HepG2 (cell line): Measurements from ENCODE around the gene LHPP. TPM values are rescaled to one million over a fixed set of nuclear protein-coding genes. Genes with fewer than 3 reads are reported as not detected.

Experiments
- DZIP1 ChIP-seq: sonication (generic); formaldehyde crosslinking; IDR thresholded peaks from 2 replicates; pipeline ENCODE4 v1.5.0; 2020; ENCODE audit warnings: mild to moderate bottlenecking, missing genetic modification reagents
- FLYWCH1 ChIP-seq: sonication (generic); formaldehyde crosslinking; IDR thresholded peaks from 2 replicates; pipeline ENCODE4 v1.8.1; 2023; ENCODE audit warnings: mild to moderate bottlenecking, missing genetic modification reagents
- GABPB1 ChIP-seq: IDR thresholded peaks from 2 replicates; pipeline ENCODE4 v1.6.1; 2016; ENCODE audit warnings: mild to moderate bottlenecking, missing genetic modification reagents, moderate library complexity, missing compliant biosample characterization
- GATAD2A ChIP-seq: IDR thresholded peaks from 2 replicates; pipeline ENCODE4 v1.6.1; 2016
- NCOA2 ChIP-seq: sonication (generic); formaldehyde crosslinking; IDR thresholded peaks from 2 replicates; pipeline ENCODE4 v1.8.0; 2022; ENCODE audit warnings: inconsistent platforms
- NFAT5 ChIP-seq: sonication (generic); formaldehyde crosslinking; IDR thresholded peaks from 2 replicates; pipeline ENCODE4 v1.4.0; 2020; ENCODE audit warnings: missing genetic modification reagents
- PATZ1 ChIP-seq: sonication (generic); formaldehyde crosslinking; IDR thresholded peaks from 2 replicates; pipeline ENCODE4 v1.4.0; 2020; ENCODE audit warnings: missing genetic modification reagents
- SALL2 ChIP-seq: sonication (generic); formaldehyde crosslinking; IDR thresholded peaks from 2 replicates; pipeline ENCODE4 v1.8.1; 2023; ENCODE audit warnings: mild to moderate bottlenecking, missing genetic modification reagents, inconsistent platforms
- SIX1 ChIP-seq: sonication (generic); formaldehyde crosslinking; IDR thresholded peaks from 2 replicates; pipeline ENCODE4 v1.4.0; 2020; ENCODE audit warnings: missing genetic modification reagents, borderline replicate concordance
- SIX4 ChIP-seq: sonication (generic); formaldehyde crosslinking; IDR thresholded peaks from 2 replicates; pipeline ENCODE4 v1.4.0; 2020; ENCODE audit warnings: missing genetic modification reagents
- SKI ChIP-seq: fragments of 450-650 bp; IDR thresholded peaks from one replicate; pipeline ENCODE4 v1.6.1; 2018; ENCODE audit warnings: mild to moderate bottlenecking; ENCODE audit not compliant: partially characterized antibody
- SMARCC2 ChIP-seq: fragments of 450-650 bp; IDR thresholded peaks from 2 replicates; pipeline ENCODE4 v1.6.1; 2017; ENCODE audit warnings: antibody characterized with exemption, mild to moderate bottlenecking
- XRCC5 ChIP-seq: fragments of 200-400 bp; formaldehyde crosslinking; optimal IDR thresholded peaks from 2 replicates; pipeline ENCODE3; 2017; ENCODE audit warnings: mild to moderate bottlenecking, low read length
- ZBTB42 ChIP-seq: sonication (generic); formaldehyde crosslinking; IDR thresholded peaks from 2 replicates; pipeline ENCODE4 v1.5.0; 2020; ENCODE audit warnings: mild to moderate bottlenecking, missing genetic modification reagents
- polyA plus RNA-seq, 8 experiments: library from polyadenylated mRNA; depleted of rRNA in 3 of 8; stranded (reverse) in 7 of 8; unstranded in 1 of 8; fragments of >200 nt; fragmentation: Illumina TruSeq in 4 of 8; extraction: Trizol in 4 of 8; gene quantifications; 2 replicates each; pipeline versions ENCODE4 v1.2.1 to v1.2.3, GENCODE V29; 2011 to 2016; ENCODE audit warnings: low read depth in 4 of 8, missing spikeins in 1 of 8, mixed read lengths in 1 of 8; ENCODE audit not compliant: insufficient read depth in 1 of 8
- total RNA-seq, 5 experiments: library from RNA; depleted of rRNA; stranded (reverse); fragments of >200 nt; fragmentation: Illumina TruSeq; extraction: Trizol; gene quantifications; 2 replicates each; pipeline ENCODE4 v1.2.3, GENCODE V29; 2016; ENCODE audit warnings: low read depth in 1 of 5
- TF ChIP-seq, protein P1 (sequence below): sonication (generic); formaldehyde crosslinking; IDR thresholded peaks from 2 replicates; pipeline ENCODE4 v1.9.0; 2022; ENCODE audit warnings: missing genetic modification reagents, mild to moderate bottlenecking, borderline replicate concordance
- TF ChIP-seq, protein P2 (sequence below): IDR thresholded peaks from 2 replicates; pipeline ENCODE4 v1.6.1; 2016; ENCODE audit warnings: missing compliant biosample characterization, missing genetic modification reagents, borderline replicate concordance

LHPP gene
- total and polyA plus RNA-seq, 2 of the 13 experiments (the other 11 are each of a cell fraction or from before 2014, with no cell fraction given) = 5.2 to 13.1 TPM

DNA sequence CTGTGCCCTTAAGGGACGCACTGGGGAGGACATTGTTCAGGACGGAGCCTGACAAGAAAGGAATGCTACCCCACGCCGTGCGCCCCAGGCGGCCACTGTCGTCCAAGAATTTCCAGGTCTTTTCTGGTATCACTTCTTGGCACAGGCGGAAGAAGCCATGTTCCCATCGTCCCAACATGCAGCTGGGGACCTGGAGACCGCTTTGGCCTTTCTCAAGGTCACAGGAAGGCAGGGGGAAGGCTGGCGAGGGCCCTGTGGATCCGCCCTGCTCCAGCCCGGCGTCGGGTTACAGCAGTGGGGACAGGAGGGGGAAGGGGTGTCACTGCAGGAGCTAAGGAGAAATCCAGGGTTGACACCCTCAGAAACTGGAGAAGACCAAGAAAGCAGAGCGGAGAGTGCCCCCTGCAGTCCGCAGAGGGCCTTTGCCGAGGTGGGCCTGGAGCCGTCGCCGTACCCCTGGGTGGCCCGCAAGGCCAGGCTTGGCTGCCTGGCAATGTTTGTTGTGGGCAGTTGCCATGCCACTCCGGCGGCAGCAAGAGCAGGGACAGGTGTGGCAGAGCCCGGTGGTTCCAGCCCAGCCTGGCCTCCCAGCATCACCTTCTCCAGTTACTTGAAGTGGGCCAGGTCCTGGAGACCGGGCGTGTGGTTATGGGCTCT, 104.1 kb downstream of the LHPP start (continued):
- TF ChIP-seq NFAT5 (CRISPR knock-in tag) (no peak), ZBTB42 (no peak), NCOA2 (CRISPR knock-in tag) (no peak), SKI (no peak), SMARCC2 (no peak), FLYWCH1 (CRISPR knock-in tag) (no peak), PATZ1 (CRISPR knock-in tag) (0 out of 2 replicates have a peak, but pooled peaks have one; percentile 10), SALL2 (0 out of 2 replicates have a peak, but pooled peaks have one; percentile 30), GATAD2A (CRISPR knock-in tag) (peak; percentile 30; the same call in 1 of the 2 replicates), SIX1 (CRISPR knock-in tag) (peak; percentile 33; the same call in 1 of the 2 replicates), GABPB1 (0 out of 2 replicates have a peak, but pooled peaks have one; percentile 23), SIX4 (CRISPR knock-in tag) (peak; percentile 93), XRCC5 (peak; percentile 37), DZIP1 (CRISPR knock-in tag) (no peak)
- TF ChIP-seq, protein P1, sequence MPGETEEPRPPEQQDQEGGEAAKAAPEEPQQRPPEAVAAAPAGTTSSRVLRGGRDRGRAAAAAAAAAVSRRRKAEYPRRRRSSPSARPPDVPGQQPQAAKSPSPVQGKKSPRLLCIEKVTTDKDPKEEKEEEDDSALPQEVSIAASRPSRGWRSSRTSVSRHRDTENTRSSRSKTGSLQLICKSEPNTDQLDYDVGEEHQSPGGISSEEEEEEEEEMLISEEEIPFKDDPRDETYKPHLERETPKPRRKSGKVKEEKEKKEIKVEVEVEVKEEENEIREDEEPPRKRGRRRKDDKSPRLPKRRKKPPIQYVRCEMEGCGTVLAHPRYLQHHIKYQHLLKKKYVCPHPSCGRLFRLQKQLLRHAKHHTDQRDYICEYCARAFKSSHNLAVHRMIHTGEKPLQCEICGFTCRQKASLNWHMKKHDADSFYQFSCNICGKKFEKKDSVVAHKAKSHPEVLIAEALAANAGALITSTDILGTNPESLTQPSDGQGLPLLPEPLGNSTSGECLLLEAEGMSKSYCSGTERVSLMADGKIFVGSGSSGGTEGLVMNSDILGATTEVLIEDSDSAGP (CRISPR knock-in tag) = peak; percentile 32; the same call in 1 of the 2 replicates
- TF ChIP-seq, protein P2, sequence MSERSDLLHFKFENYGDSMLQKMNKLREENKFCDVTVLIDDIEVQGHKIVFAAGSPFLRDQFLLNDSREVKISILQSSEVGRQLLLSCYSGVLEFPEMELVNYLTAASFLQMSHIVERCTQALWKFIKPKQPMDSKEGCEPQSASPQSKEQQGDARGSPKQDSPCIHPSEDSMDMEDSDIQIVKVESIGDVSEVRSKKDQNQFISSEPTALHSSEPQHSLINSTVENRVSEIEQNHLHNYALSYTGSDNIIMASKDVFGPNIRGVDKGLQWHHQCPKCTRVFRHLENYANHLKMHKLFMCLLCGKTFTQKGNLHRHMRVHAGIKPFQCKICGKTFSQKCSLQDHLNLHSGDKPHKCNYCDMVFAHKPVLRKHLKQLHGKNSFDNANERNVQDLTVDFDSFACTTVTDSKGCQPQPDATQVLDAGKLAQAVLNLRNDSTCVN (CRISPR knock-in tag) = no peak
